Esophagus squamous epithelium (tissue), 5 donors: ENCODE measurements around the gene ZG16. TPM values are rescaled to one million over a fixed set of nuclear protein-coding genes. Genes with fewer than 3 reads are reported as not detected.
A peak's percentile ranks its signal among the peaks of the same experiment; 100 is the strongest.

Experiments
- DNase-seq: peaks from one replicate; lab custom pipeline; 2025; lab: John Stamatoyannopoulos, UW
- H3K27ac ChIP-seq, 4 donors: fragments of 200-600 bp; sonication (generic); one replicate each; pipeline ENCODE4 v1.5.1; 2016 to 2019; ENCODE audit warnings: mild to moderate bottlenecking in 1 of 4
- H3K27me3 ChIP-seq, 4 donors: fragments of 200-600 bp; sonication (generic); 1 replicate in 3 of 4; 2 replicates in 1 of 4; pipeline versions ENCODE4 v1.5.1 to v1.6.0; 2017 to 2021; ENCODE audit warnings: antibody characterized with exemption in 1 of 4
- H3K36me3 ChIP-seq, 3 donors: fragments of 200-600 bp; sonication (generic); one replicate each; pipeline ENCODE4 v1.5.1; 2016 to 2019
- H3K4me1 ChIP-seq, 3 donors: fragments of 200-600 bp; sonication (generic); one replicate each; pipeline ENCODE4 v1.5.1; 2017 to 2019
- H3K4me3 ChIP-seq, 4 donors: fragments of 200-600 bp; sonication (generic); 1 replicate in 3 of 4; 2 replicates in 1 of 4; pipeline ENCODE4 v1.5.1; 2016 to 2019; ENCODE audit warnings: mild to moderate bottlenecking in 2 of 4, moderate library complexity in 1 of 4
- H3K9me3 ChIP-seq, 3 donors: fragments of 200-600 bp; sonication (generic); one replicate each; pipeline ENCODE4 v1.5.1; 2016 to 2019
- POLR2A ChIP-seq, 4 donors: fragments of 450-650 bp; IDR thresholded peaks; one replicate each; pipeline ENCODE4 v1.6.1; 2017; ENCODE audit warnings: antibody characterized with exemption in 4 of 4, mild to moderate bottlenecking in 4 of 4, moderate library complexity in 3 of 4
- WGBS, 2 donors: methylation state at CpG; one replicate each; pipeline ENCODE4 v1.1.5; 2018; 5-methylcytosine and 5-hydroxymethylcytosine counted together
- intact Hi-C: fragments of 100-400 bp; cut with DNase I; formaldehyde crosslinking; loops from one replicate; pipeline ENCODE4 v1.15.0; 2022
- total RNA-seq, 4 donors: library from RNA; depleted of rRNA; stranded (reverse); fragments of >200 nt; gene quantifications; one replicate each; pipeline ENCODE4 v1.1.0, GENCODE V29; 2016
- TF ChIP-seq, protein P1 (sequence below), 6 experiments: fragments of 450-650 bp in 4 of 6; fragments of 200-600 bp in 2 of 6; sonication (generic) in 2 of 6; IDR thresholded peaks; one replicate each; pipeline ENCODE4 v1.5.1; 2016 to 2019; ENCODE audit warnings: antibody characterized with exemption in 6 of 6, mild to moderate bottlenecking in 4 of 6, moderate library complexity in 4 of 6
- donor health status: DM: yes; HTN: yes; CAD: no.

ZG16 gene
- total RNA-seq, 4 donors from 2014 or later, result not detected

GRCh38 chr16:29824589-29825144, 46.6 kb downstream of the ZG16 start:
- intact Hi-C loops, result no loop called here
- H3K27me3 ChIP-seq, result no peaks in the 10 kb centered on the region
- WGBS, 2 donors, result 17 to 40% methylated on average over 7 of the region's 7 CpGs
- peaks cover 0 to 4% (median 2%) of the 10 kb centered on the region in 3 donors for H3K36me3 ChIP-seq
- no peaks in the 10 kb centered on the region for H3K9me3 ChIP-seq
- peak overlapping the region; percentile 54 to 89 (median 80) for H3K27ac ChIP-seq
- H3K4me1 ChIP-seq, result peaks cover 61 to 96% (median 63%) of the 10 kb centered on the region in 3 donors
- DNase-seq, result no peak
- TF ChIP-seq POLR2A (IDR thresholded peaks at IDR 0.05), result no peak
- TF ChIP-seq, protein P1, sequence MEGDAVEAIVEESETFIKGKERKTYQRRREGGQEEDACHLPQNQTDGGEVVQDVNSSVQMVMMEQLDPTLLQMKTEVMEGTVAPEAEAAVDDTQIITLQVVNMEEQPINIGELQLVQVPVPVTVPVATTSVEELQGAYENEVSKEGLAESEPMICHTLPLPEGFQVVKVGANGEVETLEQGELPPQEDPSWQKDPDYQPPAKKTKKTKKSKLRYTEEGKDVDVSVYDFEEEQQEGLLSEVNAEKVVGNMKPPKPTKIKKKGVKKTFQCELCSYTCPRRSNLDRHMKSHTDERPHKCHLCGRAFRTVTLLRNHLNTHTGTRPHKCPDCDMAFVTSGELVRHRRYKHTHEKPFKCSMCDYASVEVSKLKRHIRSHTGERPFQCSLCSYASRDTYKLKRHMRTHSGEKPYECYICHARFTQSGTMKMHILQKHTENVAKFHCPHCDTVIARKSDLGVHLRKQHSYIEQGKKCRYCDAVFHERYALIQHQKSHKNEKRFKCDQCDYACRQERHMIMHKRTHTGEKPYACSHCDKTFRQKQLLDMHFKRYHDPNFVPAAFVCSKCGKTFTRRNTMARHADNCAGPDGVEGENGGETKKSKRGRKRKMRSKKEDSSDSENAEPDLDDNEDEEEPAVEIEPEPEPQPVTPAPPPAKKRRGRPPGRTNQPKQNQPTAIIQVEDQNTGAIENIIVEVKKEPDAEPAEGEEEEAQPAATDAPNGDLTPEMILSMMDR (IDR thresholded peaks at IDR 0.05), result no peak
- H3K4me3 ChIP-seq, result peak overlapping the region in 1 of 4 donors; percentile 43

DNA sequence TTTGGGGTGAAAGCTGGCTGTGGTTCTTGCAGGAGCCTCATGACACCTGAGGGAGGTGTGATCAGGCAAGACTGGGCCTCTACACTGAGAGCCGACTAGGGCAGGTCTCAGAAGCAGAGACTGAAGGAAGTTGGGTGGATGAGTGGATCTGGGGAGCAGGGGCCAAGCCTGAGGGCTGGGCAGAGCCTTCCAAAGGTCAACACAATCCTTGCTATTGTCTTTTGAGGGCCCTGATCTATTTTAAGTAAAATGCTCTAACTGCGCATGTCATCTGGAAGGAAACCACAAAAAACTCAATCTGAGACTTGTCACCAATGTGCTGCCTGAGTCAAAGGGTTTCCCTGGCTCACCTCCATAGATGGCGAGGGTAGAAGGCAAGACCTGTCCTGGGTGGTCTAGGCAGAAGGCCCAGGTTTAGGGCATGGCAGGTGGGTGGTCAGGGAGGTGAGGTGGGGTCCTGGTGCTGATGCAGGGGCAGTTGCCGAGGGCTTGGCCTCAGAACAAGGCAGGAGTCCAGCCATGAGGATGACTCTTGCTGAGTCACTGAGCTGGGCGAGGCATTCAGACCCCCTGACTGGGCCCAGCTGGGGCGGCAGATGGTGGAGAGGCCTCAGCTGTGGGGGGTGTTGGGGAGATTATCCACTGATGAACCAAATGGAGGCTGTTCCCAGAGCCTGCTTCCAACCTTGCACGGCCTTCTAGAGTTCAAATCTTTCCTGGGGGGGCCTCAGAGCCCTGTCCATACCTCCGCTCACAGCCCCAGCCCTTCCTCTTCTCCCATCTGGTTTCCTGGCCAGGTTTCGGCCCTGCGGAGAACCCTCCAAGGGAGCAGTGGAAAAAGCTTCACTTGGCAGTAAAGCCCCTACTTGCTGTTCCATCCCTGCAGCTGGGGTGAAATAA, 47.3 kb downstream of the ZG16 start:
- peaks cover 55 to 95% (median 57%) of the 10 kb centered on the region in 3 donors for H3K4me1 ChIP-seq
- peaks cover 0 to 10% (median 8%) of the 10 kb centered on the region in 3 donors for H3K36me3 ChIP-seq
- intact Hi-C loops, result no loop called here
- no peaks in the 10 kb centered on the region for H3K27me3 ChIP-seq
- peak overlapping the region in 1 of 4 donors; percentile 43 for H3K4me3 ChIP-seq
- peak overlapping the region; percentile 54 to 89 (median 80) for H3K27ac ChIP-seq
- H3K9me3 ChIP-seq, result no peaks in the 10 kb centered on the region
- no peak for DNase-seq
- WGBS, 2 donors, result 32 to 47% methylated on average over 7 to 10 of the region's 10 CpGs
- TF ChIP-seq POLR2A (IDR thresholded peaks at IDR 0.05), result no peak
- TF ChIP-seq, protein P1 (IDR thresholded peaks at IDR 0.05), result no peak

DNA sequence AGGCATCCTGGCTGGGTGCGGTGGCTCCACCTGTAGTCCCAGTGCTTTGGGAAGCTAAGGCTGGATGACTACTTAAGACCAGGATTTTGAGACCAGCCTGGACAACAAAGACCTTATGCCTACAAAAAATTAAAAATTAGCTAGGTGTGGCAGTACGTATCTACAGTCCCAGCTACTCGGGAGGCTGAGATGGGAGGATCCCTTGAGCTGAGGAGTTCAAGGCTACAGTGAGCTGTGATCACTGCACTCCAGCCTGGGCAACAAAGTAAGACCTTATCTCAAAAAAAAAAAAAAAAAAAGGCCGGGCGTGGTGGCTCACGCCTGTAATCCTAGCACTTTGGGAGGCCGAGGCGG, 48.3 kb downstream of the ZG16 start:
- WGBS, 2 donors, result 89 to 100% methylated on average over 2 to 8 of the region's 8 CpGs
- no peak for DNase-seq
- peaks cover 48 to 94% (median 55%) of the 10 kb centered on the region in 3 donors for H3K4me1 ChIP-seq

DNA sequence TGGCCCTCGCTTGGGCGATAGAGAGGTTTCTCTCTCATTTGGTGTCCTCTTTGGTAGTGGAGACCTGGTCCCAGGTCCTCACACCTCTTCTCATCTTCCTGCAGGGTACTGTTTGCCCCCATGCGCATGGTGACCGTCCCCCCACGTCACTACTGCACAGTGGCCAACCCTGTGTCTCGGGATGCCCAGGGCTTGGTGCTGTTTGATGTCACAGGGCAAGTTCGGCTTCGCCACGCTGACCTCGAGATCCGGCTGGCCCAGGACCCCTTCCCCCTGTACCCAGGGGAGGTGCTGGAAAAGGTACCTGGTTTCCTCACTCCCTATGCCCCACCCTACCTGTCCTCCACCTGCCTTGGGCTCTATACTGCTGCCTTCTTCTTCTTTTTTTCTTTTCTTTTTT, 52.7 kb downstream of the ZG16 start:
- H3K4me3 ChIP-seq, result no peak overlapping the region
- H3K27me3 ChIP-seq, result no peaks in the 10 kb centered on the region
- DNase-seq, result no peak
- peaks cover 20 to 62% (median 45%) of the 10 kb centered on the region in 3 donors for H3K36me3 ChIP-seq
- H3K4me1 ChIP-seq, result peaks cover 6 to 54% (median 11%) of the 10 kb centered on the region in 3 donors
- no peak for TF ChIP-seq POLR2A (IDR thresholded peaks at IDR 0.05)
- TF ChIP-seq, protein P1 (IDR thresholded peaks at IDR 0.05), result no peak
- 82 to 93% methylated on average over 5 to 11 of the region's 11 CpGs for WGBS, 2 donors
- H3K27ac ChIP-seq, result no peak overlapping the region
- no peaks in the 10 kb centered on the region for H3K9me3 ChIP-seq
- intact Hi-C loops, result no loop called here

More for the DNA sequence above, 48.3 kb downstream of the ZG16 start:
- intact Hi-C loops, result no loop called here
- Histone ChIP-seq H3K27me3 (no peaks in the 10 kb centered on the region), H3K9me3 (no peaks in the 10 kb centered on the region), H3K27ac (peak overlapping the region; percentile 54 to 89 (median 80)), H3K4me3 (no peak overlapping the region), H3K36me3 (peaks cover 5 to 17% (median 17%) of the 10 kb centered on the region in 3 donors)
- TF ChIP-seq, protein P1 (IDR thresholded peaks at IDR 0.05), result no peak
- no peak for TF ChIP-seq POLR2A (IDR thresholded peaks at IDR 0.05)

- Histone ChIP-seq H3K27me3 (no peaks in the 10 kb centered on the region), H3K4me3 (no peak overlapping the region), H3K27ac (no peak overlapping the region), H3K36me3 (peaks cover 20 to 69% (median 52%) of the 10 kb centered on the region in 3 donors), H3K9me3 (no peaks in the 10 kb centered on the region), H3K4me1 (peaks cover 0 to 46% (median 4%) of the 10 kb centered on the region in 3 donors)
- intact Hi-C loops, result no loop called here
- no peak for DNase-seq
- 47 to 75% methylated on average over 1 to 2 of the region's 2 CpGs for WGBS, 2 donors
- TF ChIP-seq POLR2A (IDR thresholded peaks at IDR 0.05), result no peak
- TF ChIP-seq, protein P1 (IDR thresholded peaks at IDR 0.05), result no peak
Observed at GRCh38 chr16:29831490-29831889, 53.4 kb downstream of the ZG16 start.
